Parathyroid adenoma (tissue), 2 donors: Measurements from ENCODE around the gene MESP2.

Source experiments
- H2AFZ ChIP-seq: fragments of 300-600 bp; sonication (generic); one replicate; pipeline ENCODE4 v1.7.0; 2017; ENCODE audit warnings: antibody characterized with exemption, mild to moderate bottlenecking
- H3K27ac ChIP-seq: fragments of 300-600 bp; sonication (generic); one replicate; pipeline ENCODE4 v1.7.0; 2017
- H3K27me3 ChIP-seq: fragments of 300-600 bp; sonication (generic); one replicate; pipeline ENCODE4 v1.7.0; 2017; ENCODE audit warnings: low read length; ENCODE audit not compliant: control insufficient read depth, insufficient read depth
- H3K36me3 ChIP-seq: fragments of 300-600 bp; sonication (generic); one replicate; pipeline ENCODE4 v1.7.0; 2017; ENCODE audit warnings: low read length; ENCODE audit not compliant: control insufficient read depth, insufficient read depth
- H3K4me1 ChIP-seq: fragments of 300-600 bp; sonication (generic); one replicate; pipeline ENCODE4 v1.7.0; 2017; ENCODE audit warnings: control low read depth
- H3K4me2 ChIP-seq: fragments of 300-600 bp; sonication (generic); one replicate; pipeline ENCODE4 v1.7.0; 2017; ENCODE audit warnings: low read length
- H3K4me3 ChIP-seq: fragments of 300-600 bp; sonication (generic); one replicate; pipeline ENCODE4 v1.7.0; 2017; ENCODE audit warnings: low read depth, low read length
- H3K79me2 ChIP-seq: fragments of 300-600 bp; sonication (generic); one replicate; pipeline ENCODE4 v1.7.0; 2017; ENCODE audit warnings: control low read depth
- H3K9ac ChIP-seq: fragments of 300-600 bp; sonication (generic); one replicate; pipeline ENCODE4 v1.7.0; 2017; ENCODE audit warnings: mild to moderate bottlenecking
- H3K9me3 ChIP-seq: fragments of 300-600 bp; sonication (generic); one replicate; pipeline ENCODE4 v1.7.0; 2017; ENCODE audit warnings: low read length; ENCODE audit not compliant: control insufficient read depth
- CTCF ChIP-seq: fragments of 300-600 bp; sonication (generic); IDR thresholded peaks from one replicate; pipeline ENCODE4 v1.7.0; 2017; ENCODE audit warnings: antibody characterized with exemption, mild to moderate bottlenecking
- donor health status: primary hyperparathyroidism.

MESP2 gene

GRCh38 chr15:89749526-89749925 lies 26.6 kb upstream of the MESP2 start:
- no peak for TF ChIP-seq CTCF
- H3K9me3 ChIP-seq: no peaks in the 10 kb centered on the region
- H3K79me2 ChIP-seq: no peaks in the 10 kb centered on the region
- H3K27me3 ChIP-seq: no peaks in the 10 kb centered on the region
- H3K4me3 ChIP-seq: peak overlapping the region; percentile 57
- no peak overlapping the region for H3K9ac ChIP-seq
- H3K4me2 ChIP-seq: peak overlapping the region; percentile 75
- H3K36me3 ChIP-seq: no peaks in the 10 kb centered on the region
- H3K4me1 ChIP-seq: no peaks in the 10 kb centered on the region
- no peak overlapping the region for H3K27ac ChIP-seq
- peak overlapping the region; percentile 76 for H2AFZ ChIP-seq

- Histone ChIP-seq H3K4me2 (peak overlapping the region; percentile 75), H3K4me1 (no peaks in the 10 kb centered on the region), H3K36me3 (no peaks in the 10 kb centered on the region), H3K9ac (no peak overlapping the region), H3K27me3 (no peaks in the 10 kb centered on the region), H3K4me3 (peak overlapping the region; percentile 57), H3K27ac (no peak overlapping the region), H3K79me2 (no peaks in the 10 kb centered on the region), H3K9me3 (no peaks in the 10 kb centered on the region), H2AFZ (peak overlapping the region; percentile 76)
- no peak for TF ChIP-seq CTCF
These were observed 26.1 kb upstream of the MESP2 start for GRCh38 chr15:89749951-89750559.

- H3K36me3 ChIP-seq: no peaks in the 10 kb centered on the region
- no peaks in the 10 kb centered on the region for H3K4me1 ChIP-seq
- peak within 1 kb of the TSS; percentile 75 for H3K4me2 ChIP-seq
- H3K27me3 ChIP-seq: no peaks in the 10 kb centered on the region
- H3K9ac ChIP-seq: no peak within 1 kb of the TSS
- peak within 1 kb of the TSS; percentile 76 for H2AFZ ChIP-seq
- TF ChIP-seq CTCF: peak; percentile 53
- H3K79me2 ChIP-seq: no peaks in the 10 kb centered on the region
- no peak within 1 kb of the TSS for H3K27ac ChIP-seq
- no peaks in the 10 kb centered on the region for H3K9me3 ChIP-seq
- H3K4me3 ChIP-seq: peak within 1 kb of the TSS; percentile 57
These were observed 25.3 kb upstream of the MESP2 start, which contains the start of gene MESP1 for GRCh38 chr15:89750560-89751542. MESP1 (minus strand) TSS chr15:89751249; CDS start chr15:89751231, 18 bp downstream.

- no peak for TF ChIP-seq CTCF
- no peak overlapping the region for H3K4me2 ChIP-seq
- no peak overlapping the region for H3K27ac ChIP-seq
- no peak overlapping the region for H2AFZ ChIP-seq
- H3K4me3 ChIP-seq: no peak overlapping the region
- H3K9ac ChIP-seq: no peak overlapping the region
- H3K9me3 ChIP-seq: no peaks in the 10 kb centered on the region
- H3K4me1 ChIP-seq: no peaks in the 10 kb centered on the region
- no peaks in the 10 kb centered on the region for H3K27me3 ChIP-seq
- H3K36me3 ChIP-seq: no peaks in the 10 kb centered on the region
- H3K79me2 ChIP-seq: no peaks in the 10 kb centered on the region
These were observed 24.4 kb upstream of the MESP2 start for GRCh38 chr15:89751748-89752147.
